EH (cell line): Measurements from ENCODE around the gene PLA2G7.
"Not testable (repeated sequence)": the region's sequence is repeated elsewhere in the genome, so short reads cannot be mapped to it uniquely, and the experiment has no call there.

Experiments
- DNase-seq: peaks from one replicate; pipeline ENCODE4 v3.0.0-alpha.2; 2015; ENCODE audit warnings: low read depth

PLA2G7 gene

DNA sequence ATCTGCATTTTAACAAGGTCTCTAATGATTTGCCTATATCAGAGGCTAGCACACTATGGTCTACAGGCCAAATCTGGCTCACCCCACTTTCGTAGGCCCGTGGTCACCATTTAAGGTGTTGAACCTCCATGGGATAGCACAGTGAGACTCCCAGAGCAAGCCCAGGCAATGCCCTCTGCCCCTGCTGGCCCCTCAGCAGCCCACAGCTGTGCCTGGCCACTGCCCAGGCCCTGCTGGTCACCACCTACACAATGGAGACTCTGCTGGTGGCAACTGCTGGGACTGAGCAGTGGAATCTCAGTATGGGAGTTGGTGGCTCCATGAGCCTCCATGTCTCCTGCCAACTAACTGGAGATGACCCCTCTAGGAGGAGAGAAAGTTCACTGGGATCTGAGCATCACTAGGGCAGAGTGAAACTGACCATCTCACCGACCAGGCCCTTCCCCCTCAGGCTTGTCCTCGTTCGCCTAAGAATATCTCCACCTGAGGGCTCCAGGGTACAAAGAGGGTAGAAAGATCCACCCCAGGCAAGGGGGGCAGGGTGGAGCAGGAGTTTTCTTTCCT lies 13.8 kb upstream of the PLA2G7 start:
- no peak for DNase-seq

DNA sequence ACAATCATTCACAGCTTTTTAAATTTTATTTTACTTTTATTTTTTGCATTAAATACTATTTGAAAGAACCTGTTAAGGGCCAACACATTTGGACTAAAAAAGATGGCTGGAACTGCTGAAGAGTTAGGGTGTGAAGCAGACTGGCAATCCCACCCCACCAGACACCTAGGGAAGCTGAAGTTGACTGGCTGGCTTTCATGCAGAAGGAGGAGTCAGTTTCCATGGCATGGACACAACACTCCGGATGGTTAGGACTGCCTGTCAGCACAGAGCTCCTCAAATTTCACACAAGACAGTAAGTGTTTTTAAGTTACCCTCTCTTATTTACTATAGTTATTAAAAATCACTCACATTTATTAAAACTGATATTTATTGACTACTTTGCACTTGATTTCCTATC lies 11.5 kb upstream of the PLA2G7 start, which contains the start of gene ANKRD66:
Gene ANKRD66 (plus strand): TSS at position 238 of the 400 bp plus-strand sequence. CDS start 5,016 bp downstream, outside the sequence.
- DNase-seq: no peak

DNA sequence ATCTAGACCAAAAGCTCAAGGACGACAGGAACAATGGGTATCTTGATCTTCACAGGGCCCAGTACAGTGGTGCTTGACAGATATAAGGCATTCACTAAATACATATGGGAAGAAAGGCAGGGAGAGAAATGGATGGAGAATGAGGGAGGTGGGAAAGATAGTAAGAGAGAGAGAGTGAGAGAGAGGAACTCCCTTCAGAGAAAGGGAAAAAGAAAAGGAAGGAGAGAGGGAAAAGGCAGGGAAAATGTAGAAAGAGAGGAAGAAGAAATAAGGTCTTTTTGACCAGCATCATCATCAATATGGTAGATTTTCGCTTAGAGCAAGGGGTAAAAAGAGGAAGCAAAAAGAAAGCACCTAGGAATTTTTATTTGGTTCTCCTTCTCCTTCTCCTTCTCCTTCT lies 10.8 kb upstream of the PLA2G7 start:
- DNase-seq: no peak

DNA sequence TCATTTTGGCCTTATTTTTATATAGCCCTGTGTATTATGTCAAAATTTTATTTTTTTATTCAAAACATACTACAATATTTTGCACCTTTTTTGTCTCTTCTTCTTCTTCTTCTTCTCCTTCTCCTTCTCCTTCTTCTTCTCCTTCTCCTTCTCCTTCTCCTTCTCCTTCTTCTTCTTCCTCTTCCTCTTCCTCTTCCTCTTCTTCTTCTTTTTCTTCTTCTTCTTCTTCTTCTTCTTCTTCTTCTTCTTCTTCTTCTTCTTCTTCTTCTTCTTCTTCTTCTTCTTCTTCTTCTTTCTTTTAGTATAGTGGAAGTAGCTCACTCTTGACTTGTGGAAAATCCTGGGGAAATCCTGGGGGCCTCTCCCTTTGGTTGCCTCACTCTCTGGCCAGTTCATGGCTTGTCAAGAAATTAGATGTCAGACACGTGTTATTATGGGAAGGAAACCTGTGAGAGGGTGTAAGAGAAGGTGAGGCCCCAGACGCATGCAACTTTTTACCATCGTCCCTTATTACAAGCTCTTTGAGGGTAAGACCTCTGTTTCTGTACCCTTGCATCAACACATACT lies 9.1 kb upstream of the PLA2G7 start:
- DNase-seq: not testable (repeated sequence)

DNA sequence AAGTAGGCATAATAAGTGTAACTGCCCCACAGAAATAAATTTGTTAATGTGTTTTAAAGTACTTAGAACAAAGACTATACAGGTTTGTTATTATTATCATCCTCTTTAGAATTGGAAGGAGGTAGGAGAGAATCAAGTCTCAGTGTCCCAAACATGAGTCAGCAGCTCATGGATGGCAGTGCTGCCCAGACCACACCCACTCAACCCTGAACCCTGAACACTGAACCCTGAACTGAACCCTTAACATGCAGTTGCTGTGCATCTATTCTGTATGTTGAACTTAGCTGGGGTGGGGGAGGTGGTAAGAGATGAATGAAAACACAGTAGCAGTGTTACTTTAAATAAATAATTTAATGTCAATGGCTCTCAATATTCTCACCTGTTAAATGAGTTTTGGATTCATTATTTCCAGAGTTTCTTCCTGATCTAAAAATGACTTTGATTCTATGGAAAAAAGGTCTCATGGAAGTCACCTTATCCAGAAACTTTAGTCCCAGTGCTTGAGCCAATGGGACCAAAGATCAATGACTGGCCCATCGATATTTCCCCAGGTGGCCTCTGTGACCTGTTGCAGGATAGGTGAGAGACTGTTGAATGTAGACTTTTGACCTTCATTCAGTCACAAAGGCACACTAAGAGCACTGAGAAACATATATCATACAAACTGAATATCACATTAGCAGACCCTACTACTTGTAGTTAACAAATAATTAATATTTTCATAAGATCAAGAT lies 8.4 kb upstream of the PLA2G7 start:
- no peak for DNase-seq

DNA sequence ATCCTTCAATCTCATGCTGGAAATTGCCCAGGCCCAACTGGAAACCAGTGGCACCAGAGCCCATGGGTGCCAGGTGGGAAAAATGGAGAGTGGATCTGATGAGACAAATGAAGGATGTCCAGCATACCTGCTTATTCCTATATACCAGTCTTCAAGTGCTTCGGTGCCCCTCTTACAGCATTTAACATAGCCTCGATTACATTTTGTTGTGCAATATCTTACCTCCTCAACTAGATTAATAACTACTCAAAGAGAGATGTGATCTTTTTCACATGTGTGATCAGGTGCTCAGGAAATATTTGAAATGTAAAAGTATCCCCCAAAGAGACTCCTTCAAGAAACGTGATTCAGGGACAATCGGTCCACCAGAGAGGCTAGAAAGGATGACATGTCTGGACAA lies 6.7 kb upstream of the PLA2G7 start:
- DNase-seq: no peak

DNA sequence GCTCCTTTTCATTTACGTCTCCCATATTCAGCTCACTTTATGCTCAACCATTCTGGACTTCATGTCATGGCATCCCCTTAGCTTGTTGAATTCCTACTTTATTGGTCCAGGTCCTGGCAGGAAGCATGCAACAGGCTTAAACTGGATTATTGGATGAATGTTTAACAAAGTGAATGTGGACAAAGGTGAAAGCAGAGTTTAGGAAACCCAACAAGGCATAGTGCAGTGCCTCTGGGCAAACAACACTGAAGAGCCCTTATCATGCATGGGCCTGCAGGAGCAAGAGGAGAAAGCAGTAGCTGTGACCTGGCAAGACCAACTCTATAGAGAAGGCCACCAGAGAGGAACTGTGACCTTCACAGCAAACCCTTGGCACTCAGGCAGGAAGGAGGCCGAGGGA lies 6.3 kb upstream of the PLA2G7 start:
- no peak for DNase-seq

DNA sequence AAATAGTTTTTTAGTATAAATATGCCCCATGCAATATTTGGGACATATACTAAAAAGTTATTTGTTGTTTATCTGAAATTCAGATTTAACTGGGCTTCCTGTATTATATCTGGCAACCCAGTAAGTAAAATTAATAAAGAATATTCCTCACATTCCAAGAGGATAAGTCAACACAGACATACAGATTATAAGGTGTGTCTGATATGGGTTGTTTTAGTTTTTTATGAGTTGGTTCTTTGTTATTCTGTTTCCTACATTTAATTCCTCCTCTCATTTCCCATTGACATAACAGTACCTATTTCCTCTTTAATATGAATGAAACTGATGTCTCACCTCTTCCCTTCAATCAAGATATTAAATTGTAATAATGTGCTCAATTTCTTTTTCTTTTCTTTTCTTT lies 1.7 kb upstream of the PLA2G7 start:
- DNase-seq: no peak

DNA sequence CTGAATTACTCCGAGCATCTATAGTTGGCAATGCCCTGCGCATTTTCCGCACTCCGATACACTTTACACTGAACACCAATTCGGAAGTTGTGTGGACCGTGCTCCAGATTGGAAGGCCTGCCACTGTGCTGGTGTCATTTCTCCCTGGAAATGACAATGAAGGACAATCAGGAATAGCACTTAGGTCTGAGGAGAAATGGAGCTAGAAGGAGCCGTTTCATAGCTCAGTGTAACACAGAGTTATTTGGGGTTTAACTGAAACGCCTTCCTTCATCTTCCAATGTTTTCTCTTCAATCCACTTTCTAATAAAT lies 501 bp upstream of the PLA2G7 start:
- DNase-seq: no peak

DNA sequence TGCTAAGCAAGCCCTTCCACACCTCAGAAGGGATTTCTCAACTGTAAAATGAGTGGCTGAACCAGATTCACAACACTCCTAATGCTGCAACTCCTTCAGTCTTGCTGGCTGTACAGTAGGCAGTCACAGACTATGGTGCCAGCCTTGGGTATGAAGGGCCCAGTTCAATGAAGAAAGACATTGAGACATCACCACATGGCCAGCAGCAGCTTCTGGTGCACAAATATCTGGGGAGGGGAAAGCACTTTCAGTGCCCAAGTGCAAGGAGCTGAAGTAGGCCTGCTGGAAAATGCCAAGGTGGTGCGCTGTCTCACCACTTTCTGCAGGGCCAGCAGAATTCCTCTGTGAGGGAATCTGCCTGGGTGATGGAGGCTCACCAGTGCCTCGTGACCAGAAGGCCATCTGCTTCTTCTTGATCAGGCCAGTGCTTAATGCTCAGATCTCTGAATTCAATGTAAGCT lies 1.8 kb downstream of the PLA2G7 start:
- DNase-seq: no peak

DNA sequence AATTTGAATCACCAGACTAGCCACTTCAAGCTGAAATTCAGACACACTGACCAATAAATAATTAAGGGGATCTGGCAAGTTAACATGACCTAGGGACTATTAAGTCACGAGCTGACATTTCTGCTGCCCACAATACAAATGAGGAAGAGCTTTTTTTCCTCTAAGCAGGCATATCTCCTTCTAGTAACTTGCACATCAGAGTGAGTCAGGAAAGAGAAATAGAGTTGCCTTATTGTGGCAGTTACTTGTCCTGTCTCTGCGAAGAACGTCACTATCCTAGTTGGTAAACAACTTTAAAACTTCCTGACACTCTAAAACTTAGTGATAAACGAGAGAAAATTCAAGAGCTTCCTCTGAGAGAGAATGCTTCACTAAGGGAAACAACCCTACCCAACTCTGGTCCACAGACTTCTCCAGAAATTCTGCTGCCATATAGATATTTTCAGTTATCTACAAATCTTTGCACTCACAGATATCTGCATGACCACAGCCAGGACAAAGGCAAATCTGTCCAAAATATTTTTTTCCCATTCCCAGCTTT lies 4.2 kb downstream of the PLA2G7 start:
- no peak for DNase-seq

DNA sequence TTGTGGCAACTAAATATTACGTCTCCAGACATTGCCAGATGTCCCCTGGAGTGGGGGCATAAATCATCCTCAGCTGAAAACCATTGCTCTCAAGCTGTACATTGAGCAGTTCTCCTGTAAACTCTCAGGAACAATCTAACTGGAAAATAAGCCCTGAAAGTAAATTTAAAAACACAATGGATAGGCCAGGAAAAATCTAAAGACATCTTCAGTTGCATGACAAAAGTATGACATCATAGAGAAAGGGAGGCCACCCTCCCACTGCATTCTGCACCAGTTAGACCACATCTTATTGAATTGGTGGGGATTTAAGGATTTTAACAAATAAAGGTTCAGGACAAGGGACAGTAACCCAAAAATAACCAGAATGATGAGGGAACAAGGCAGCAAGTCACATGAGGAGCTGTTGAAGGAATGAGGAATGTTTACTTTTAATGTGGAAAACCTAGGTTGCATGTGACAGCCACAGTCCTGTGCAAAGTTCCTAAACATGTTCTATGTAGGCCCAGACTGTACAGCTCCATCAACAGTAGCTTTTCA lies 5.3 kb downstream of the PLA2G7 start:
- no peak for DNase-seq

DNA sequence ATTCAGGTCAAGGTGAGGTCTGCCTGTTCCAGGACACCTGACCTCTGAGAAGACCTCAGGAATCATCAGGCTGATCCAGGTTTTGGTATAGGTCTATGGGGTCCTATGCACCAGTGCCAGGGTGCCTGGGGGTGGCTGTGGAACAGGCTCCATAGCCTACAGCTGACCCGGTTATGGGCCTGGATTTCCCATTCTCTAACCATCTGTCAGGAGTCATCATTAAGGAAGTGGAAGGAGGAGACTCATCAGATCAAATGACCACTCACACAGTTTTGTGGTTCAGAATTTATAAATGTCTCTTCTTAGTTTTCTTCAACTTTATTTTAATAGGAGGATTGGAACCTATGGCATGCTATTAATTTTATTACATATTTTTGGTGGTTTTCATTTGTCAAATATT lies 14.8 kb downstream of the PLA2G7 start:
- no peak for DNase-seq

DNA sequence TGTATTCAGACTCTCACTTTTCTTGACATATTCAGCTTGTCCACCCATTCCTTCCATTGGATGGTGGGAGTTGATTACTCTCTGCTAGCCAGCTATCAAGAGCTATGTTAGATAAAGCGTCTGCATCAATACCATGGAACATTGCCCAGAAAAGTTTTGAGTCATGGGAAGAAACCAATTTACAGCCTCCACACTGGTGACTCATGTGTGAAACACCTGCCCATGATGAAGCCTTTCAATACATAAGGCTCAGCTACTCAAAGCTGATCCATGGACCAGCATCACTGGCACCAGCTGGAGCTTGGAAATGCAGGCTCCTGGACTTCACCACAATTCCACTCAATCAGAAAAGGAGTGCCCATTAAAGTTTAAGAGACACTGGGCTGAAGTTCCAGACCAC lies 16.1 kb downstream of the PLA2G7 start:
- no peak for DNase-seq

DNA sequence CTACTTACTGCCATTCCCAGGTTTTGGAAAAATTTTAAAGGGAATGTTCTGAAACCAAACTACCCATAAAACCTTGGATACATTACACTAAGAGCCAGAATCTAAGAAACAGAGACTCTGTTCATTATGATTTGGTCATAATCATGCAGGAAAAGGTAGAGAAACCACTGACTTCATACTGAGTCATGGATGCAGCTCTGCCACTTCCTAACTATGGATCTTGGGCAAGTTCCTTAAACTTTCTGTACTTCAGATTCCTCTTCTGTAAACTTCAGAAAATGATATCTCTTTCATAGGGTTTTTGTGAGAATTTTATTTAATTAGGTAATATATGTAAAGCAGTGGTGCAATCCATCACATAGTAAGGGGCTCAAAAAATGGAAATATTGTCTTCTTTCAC lies 20.0 kb downstream of the PLA2G7 start:
- no peak for DNase-seq

DNA sequence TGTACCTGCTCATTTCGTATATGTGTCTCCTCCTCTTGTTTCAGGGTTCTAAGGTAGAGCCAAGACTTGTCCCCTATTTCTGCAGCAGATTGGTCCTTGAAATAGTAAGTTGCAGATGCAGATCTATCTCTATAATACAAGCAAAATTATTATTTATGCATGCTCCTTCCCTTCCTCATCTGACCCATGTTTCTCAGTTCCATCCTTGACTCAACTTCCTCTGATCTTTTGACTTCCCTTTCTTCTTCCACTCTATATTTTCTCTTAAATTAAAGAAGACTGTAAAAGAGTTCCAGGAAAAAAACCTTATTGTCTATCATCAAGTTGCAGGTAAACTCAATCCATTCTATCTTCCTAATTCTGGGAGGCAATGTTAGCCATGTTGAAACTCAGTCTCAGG lies 23.7 kb downstream of the PLA2G7 start:
- DNase-seq: no peak

DNA sequence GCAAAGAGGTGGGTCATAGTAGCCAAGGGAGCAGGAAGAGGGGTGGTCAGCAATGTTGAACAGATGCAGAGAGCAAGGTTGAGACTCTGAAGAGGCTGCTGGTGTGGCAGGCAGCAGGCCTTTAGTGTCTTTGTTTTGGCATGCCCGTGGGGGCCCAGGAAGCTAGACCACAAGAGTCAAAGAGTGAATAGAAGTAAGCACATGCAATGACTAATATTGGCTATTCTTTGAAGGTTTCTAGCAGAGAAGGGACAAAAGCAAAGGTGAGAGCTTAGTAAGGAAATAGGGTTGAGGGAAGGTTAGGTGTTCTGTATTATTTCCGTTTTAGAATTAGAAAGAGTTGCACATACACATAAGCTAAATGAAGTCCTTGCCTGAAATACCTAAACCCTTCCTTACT lies 28.7 kb downstream of the PLA2G7 start:
- no peak for DNase-seq

DNA sequence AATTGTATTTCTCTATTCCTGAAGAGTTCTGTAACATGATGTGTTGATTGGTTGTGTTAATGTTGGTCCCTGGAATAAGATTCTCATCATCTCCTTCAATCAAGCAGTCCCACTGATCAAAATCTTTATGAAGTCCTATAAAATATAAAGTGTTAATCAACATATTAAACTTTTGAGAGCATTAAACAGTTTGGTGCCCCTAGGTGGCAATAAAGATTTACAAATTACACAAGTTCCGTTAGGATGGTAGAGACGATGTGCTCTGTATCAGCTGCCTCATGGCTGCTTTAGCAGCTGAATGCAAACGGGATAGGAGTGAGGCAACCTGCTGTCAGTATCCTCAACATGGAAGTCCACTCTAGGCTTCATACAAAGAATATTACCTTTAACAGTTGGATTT lies 30.6 kb downstream of the PLA2G7 start:
- DNase-seq: peak; percentile 0

DNA sequence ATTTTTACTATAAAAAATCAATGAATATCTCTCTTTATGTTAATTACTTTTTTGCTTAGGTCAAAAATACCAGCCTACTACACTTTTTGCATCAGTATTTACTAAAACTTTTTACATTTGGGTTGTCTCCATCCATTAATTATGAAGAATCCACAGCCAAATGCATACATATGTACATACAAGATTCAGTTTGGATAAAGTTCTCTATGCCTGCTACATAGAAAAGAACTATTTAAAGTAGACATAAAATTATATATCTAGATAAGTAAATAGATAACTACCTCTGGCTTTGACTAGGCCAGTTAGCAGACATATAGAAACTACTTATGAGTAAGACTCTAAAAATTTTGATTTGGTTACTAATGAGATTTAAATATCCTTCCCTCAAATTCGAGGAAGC lies 35.2 kb downstream of the PLA2G7 start:
- DNase-seq: no peak

DNA sequence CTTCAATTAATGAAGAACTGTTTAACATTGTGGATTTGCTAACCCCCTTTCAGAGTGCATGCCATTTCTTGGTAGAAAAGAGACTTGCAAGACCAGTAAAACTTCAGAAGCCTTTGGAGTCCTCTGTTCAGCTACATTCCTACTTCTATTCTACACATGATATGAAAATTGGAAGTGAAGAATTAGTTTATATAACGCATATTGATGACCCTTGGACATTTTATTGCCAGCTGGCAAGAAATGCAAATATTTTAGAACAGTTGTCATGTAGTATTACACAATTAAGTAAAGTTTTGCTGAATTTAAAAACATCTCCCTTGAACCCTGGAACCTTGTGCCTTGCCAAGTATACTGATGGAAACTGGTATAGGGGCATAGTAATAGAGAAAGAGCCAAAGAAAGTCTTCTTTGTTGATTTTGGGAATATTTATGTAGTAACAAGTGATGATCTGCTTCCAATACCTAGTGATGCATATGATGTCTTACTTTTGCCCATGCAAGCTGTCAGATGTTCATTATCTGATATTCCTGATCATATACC lies 44.2 kb downstream of the PLA2G7 start:
- DNase-seq: no peak

DNA sequence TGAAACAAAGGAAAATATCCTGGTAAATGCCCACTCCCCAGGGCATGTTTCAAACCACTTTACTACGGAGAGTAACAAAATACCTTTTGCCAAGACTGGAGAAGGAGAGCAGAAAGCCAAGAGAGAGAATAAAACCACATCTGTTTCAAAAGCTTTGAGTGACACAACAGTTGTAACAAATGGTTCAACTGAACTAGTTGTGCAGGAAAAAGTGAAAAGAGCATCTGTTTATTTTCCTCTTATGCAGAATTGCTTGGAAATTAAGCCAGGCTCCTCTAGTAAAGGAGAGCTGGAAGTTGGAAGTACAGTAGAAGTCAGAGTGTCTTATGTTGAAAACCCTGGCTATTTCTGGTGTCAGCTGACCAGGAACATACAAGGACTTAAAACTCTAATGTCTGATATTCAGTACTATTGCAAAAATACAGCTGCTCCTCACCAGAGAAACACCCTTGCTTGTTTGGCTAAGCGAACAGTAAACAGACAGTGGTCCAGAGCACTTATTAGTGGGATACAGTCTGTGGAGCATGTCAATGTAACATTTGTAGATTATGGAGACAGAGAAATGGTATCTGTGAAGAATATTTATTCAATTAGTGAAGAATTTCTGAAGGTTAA lies 44.9 kb downstream of the PLA2G7 start:
- DNase-seq: no peak

DNA sequence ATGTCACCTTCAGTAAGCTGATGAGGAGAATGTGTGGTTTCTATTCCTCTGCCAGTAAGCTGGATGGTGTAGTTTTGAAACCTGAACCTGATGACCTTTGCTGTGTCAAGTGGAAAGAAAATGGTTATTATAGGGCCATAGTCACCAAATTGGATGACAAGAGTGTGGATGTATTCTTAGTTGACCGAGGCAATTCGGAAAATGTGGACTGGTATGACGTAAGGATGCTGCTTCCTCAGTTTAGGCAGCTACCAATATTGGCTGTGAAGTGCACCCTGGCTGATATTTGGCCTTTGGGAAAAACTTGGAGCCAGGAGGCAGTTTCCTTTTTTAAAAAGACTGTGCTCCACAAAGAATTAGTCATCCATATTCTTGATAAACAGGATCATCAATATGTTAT lies 45.5 kb downstream of the PLA2G7 start:
- DNase-seq: no peak

DNA sequence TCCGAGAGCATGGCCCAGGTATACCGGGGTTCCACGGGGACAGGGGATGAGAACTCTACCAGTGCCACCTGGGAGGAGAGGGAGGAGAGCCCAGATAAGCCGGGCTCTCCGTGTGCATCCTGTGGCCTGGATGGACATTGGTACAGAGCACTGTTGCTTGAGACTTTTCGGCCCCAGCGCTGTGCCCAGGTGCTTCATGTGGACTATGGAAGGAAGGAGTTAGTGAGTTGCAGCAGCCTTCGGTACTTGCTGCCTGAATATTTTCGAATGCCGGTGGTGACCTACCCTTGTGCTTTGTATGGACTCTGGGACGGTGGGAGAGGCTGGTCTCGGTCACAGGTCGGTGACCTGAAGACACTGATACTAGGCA lies 46.2 kb downstream of the PLA2G7 start:
- DNase-seq: no peak
